Endothelial cell of umbilical vein (primary cell): Measurements from ENCODE around the gene COX4I1. TPM values are rescaled to one million over a fixed set of nuclear protein-coding genes. Genes with fewer than 3 reads are reported as not detected.

Source experiments
- BruUV-seq: library from RNA; stranded (reverse); fragments of 400-500 nt; replicated peaks from 2 replicates; lab custom pipeline; 2021; lab: Mats Ljungman, UMichigan
- CTCF ChIA-PET: fragments of 300-600, 350-600 bp; sonication (Branson Sonifier 250); formaldehyde crosslinking; loops from one replicate; lab custom pipeline; 2021; ENCODE audit warnings: antibody characterized with exemption, inconsistent platforms; lab: Charles Lee
- POLR2A ChIA-PET: fragments of 300-600, 350-600 bp; sonication (Branson Sonifier 250); formaldehyde crosslinking; loops from one replicate; lab custom pipeline; 2021; ENCODE audit warnings: antibody characterized with exemption, inconsistent platforms; lab: Charles Lee
- DNase-seq: peaks from one replicate; pipeline ENCODE4 v3.0.0-alpha.2; 2011; ENCODE audit warnings: low read depth, low spot score
- FAIRE-seq: peaks from 2 replicates; lab custom pipeline; 2011; peaks lifted over from hg19 to GRCh38; lab: Jason Lieb, UNC
- H2AFZ ChIP-seq: 2 replicates; pipeline ENCODE4 v1.6.0; 2012; ENCODE audit warnings: low read depth, low read length, control low read depth, inconsistent platforms
- H3K27ac ChIP-seq: 2 replicates; pipeline ENCODE4 v1.5.1; 2011; ENCODE audit warnings: low read depth, mild to moderate bottlenecking, control low read depth, low read length, moderate library complexity; ENCODE audit not compliant: insufficient read depth
- H3K27me3 ChIP-seq, 2 experiments: 2 replicates each; pipeline versions ENCODE4 v1.6.0 to v1.6.1; 2011; ENCODE audit warnings: low read length in 2 of 2, mixed read lengths in 1 of 2; ENCODE audit not compliant: control insufficient read depth in 2 of 2, insufficient read depth in 2 of 2
- H3K36me3 ChIP-seq, 2 experiments: 2 replicates in 1 of 2; 3 replicates in 1 of 2; pipeline ENCODE4 v1.5.1; 2011; ENCODE audit warnings: low read length in 2 of 2, mild to moderate bottlenecking in 1 of 2, moderate library complexity in 1 of 2; ENCODE audit not compliant: control insufficient read depth in 2 of 2, insufficient read depth in 2 of 2; ENCODE audit errors: extremely low read depth in 1 of 2
- H3K4me1 ChIP-seq: 3 replicates; pipeline ENCODE4 v1.5.1; 2011; ENCODE audit warnings: mild to moderate bottlenecking, low read length; ENCODE audit not compliant: control insufficient read depth, insufficient read depth; ENCODE audit errors: extremely low read depth
- H3K4me2 ChIP-seq: 2 replicates; pipeline ENCODE4 v1.6.1; 2011; ENCODE audit warnings: low read length, control low read depth, mixed read lengths; ENCODE audit not compliant: insufficient read depth
- H3K4me3 ChIP-seq, 3 experiments: fragments of 200-600 bp in 1 of 3; sonication (generic), shearing (Covaris generic) in 1 of 3; replicated peaks in 1 of 3; 2 replicates each; pipeline ENCODE4 v1.5.1; 2011 to 2016; ENCODE audit warnings: control low read depth in 3 of 3, low read length in 3 of 3, mild to moderate bottlenecking in 2 of 3, inconsistent platforms in 1 of 3, low read depth in 1 of 3, moderate library complexity in 1 of 3; ENCODE audit not compliant: insufficient read depth in 1 of 3
- H3K79me2 ChIP-seq: 2 replicates; pipeline ENCODE4 v1.6.0; 2012; ENCODE audit warnings: low read length, inconsistent platforms; ENCODE audit not compliant: control insufficient read depth, insufficient read depth
- H3K9ac ChIP-seq: replicated peaks from 2 replicates; pipeline ENCODE3; 2011; ENCODE audit warnings: low read length, control low read depth; ENCODE audit not compliant: insufficient read depth; ENCODE audit errors: extremely low read depth
- H3K9me1 ChIP-seq: replicated peaks from 3 replicates; pipeline ENCODE4 v1.6.0; 2011; ENCODE audit warnings: mild to moderate bottlenecking, low read length; ENCODE audit not compliant: control insufficient read depth, insufficient read depth; ENCODE audit errors: extremely low read depth
- H3K9me3 ChIP-seq: replicated peaks from 2 replicates; pipeline ENCODE4 v1.5.1; 2012; ENCODE audit warnings: low read length, inconsistent platforms; ENCODE audit not compliant: control insufficient read depth, insufficient read depth
- H4K20me1 ChIP-seq: replicated peaks from 2 replicates; pipeline ENCODE3; 2011; ENCODE audit warnings: mild to moderate bottlenecking, low read length; ENCODE audit not compliant: control insufficient read depth, insufficient read depth; ENCODE audit errors: extremely low read depth
- EZH2 ChIP-seq: IDR thresholded peaks from 2 replicates; pipeline ENCODE4 v1.6.1; 2012; ENCODE audit warnings: borderline replicate concordance, low read depth, mild to moderate bottlenecking, moderate library complexity, low read length, inconsistent platforms; ENCODE audit not compliant: severe bottlenecking
- JUN ChIP-seq: IDR thresholded peaks from 2 replicates; pipeline ENCODE4 v1.6.1; 2011; ENCODE audit warnings: borderline replicate concordance, low read depth; ENCODE audit not compliant: insufficient read length, insufficient read depth
- MYC ChIP-seq: IDR thresholded peaks from one replicate; pipeline ENCODE4 v1.6.1; 2011; ENCODE audit warnings: mild to moderate bottlenecking, low read depth, low read length
- POLR2AphosphoS5 ChIP-seq: IDR thresholded peaks from 2 replicates; pipeline ENCODE4 v1.6.1; 2012; ENCODE audit warnings: low read depth, mild to moderate bottlenecking, control low read depth, low read length, moderate library complexity; ENCODE audit not compliant: insufficient read depth
- dilution Hi-C: fragments of 300-500 bp; cut with MboI; formaldehyde crosslinking; loops from one replicate; pipeline ENCODE4 v1.15.0; 2019; ENCODE audit warnings: low sequenced_read_pairs; ENCODE audit not compliant: extremely low pct_ligation_motif_present
- intact Hi-C: fragments of 100-400 bp; cut with micrococcal nuclease; formaldehyde crosslinking; loops from one replicate; pipeline ENCODE4 v1.10.0; 2022
- polyA plus RNA-seq, 4 experiments: library from polyadenylated mRNA; depleted of rRNA in 3 of 4; stranded (reverse) in 3 of 4; unstranded in 1 of 4; fragments of >200 nt; gene quantifications; 2 replicates each; pipeline versions ENCODE4 v1.2.1 to v1.2.3, GENCODE V29; 2011 to 2012; ENCODE audit warnings: missing spikeins in 1 of 4
- total RNA-seq: library from RNA; stranded (reverse); gene quantifications from 2 replicates; pipeline ENCODE4 v1.2.3, GENCODE V29; 2021
- TF ChIP-seq, protein P1 (sequence below): IDR thresholded peaks from 2 replicates; pipeline ENCODE4 v1.6.1; 2011; ENCODE audit not compliant: insufficient read depth, insufficient read length
- TF ChIP-seq, protein P2 (sequence below), 2 donors: IDR thresholded peaks; 1 replicate in 1 of 2; 2 replicates in 1 of 2; pipeline ENCODE4 v1.5.1; 2011; ENCODE audit warnings: low read length in 2 of 2, mild to moderate bottlenecking in 2 of 2, moderate library complexity in 2 of 2, control low read depth in 1 of 2, inconsistent platforms in 1 of 2, low read depth in 1 of 2; ENCODE audit not compliant: insufficient read depth in 1 of 2; ENCODE audit errors: extremely low read depth in 1 of 2

The COX4I1 gene
- total and polyA plus RNA-seq, 2 donors (not counting 3 experiments of a cell fraction or from before 2014, with no cell fraction given) = 560 to 953 TPM

DNA sequence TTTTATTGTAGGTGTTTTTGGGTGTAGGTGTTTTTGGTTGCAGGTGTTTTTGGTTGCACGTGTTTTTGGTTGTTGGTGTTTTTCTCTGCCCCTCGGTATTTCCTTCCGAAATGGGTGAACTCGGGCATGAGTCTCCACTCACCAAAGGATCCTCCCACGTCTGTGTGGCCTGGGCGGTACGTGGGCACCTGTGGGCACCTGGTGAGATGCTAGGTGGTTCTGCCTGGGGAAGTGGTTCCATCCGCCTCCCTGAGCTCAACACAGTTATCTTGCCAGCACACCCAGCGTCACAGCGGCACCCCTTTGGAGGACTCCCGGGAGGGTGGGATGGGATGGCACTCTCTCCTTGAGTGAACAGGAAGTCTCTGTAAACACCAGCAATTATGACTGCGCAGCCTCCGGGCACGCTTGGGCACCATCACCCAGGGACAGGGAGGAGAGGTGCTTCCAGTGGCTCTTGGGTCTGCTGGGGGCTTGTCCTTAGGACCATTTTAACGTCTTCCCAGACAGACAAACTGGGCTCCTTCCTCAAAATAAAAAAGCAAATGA, 29.8 kb downstream of the COX4I1 start:
- FAIRE-seq (no peak), DNase-seq (no peak)
- dilution Hi-C loops = no loop called here
- BruUV-seq = no TSS peak
- H3K36me3 ChIP-seq = no peaks in the 10 kb centered on the region
- no peaks in the 10 kb centered on the region for H4K20me1 ChIP-seq
- ChIA-PET POLR2A (no interaction called here), CTCF (interaction anchor here (1.7 kb wide), 1 partner anchor 8 kb away, joined by 10 read pairs; no protein-coding TSS in a partner anchor)
- intact Hi-C loops = no loop called here
- H3K9me1 ChIP-seq = no peaks in the 10 kb centered on the region
- no peaks in the 10 kb centered on the region for H3K27me3 ChIP-seq
- H3K4me3 ChIP-seq = no peak overlapping the region
- no peaks in the 10 kb centered on the region for H3K79me2 ChIP-seq
- H3K9me3 ChIP-seq = no peaks in the 10 kb centered on the region
- TF ChIP-seq POLR2AphosphoS5 (no peak), JUN (no peak), EZH2 (no peak)
- TF ChIP-seq, protein P1, sequence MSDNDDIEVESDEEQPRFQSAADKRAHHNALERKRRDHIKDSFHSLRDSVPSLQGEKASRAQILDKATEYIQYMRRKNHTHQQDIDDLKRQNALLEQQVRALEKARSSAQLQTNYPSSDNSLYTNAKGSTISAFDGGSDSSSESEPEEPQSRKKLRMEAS = no peak
- H2AFZ ChIP-seq = no peak overlapping the region
- no peak overlapping the region for H3K4me2 ChIP-seq
- H3K27ac ChIP-seq = no peak overlapping the region
- H3K9ac ChIP-seq = no peak overlapping the region
- H3K4me1 ChIP-seq = no peaks in the 10 kb centered on the region

DNA sequence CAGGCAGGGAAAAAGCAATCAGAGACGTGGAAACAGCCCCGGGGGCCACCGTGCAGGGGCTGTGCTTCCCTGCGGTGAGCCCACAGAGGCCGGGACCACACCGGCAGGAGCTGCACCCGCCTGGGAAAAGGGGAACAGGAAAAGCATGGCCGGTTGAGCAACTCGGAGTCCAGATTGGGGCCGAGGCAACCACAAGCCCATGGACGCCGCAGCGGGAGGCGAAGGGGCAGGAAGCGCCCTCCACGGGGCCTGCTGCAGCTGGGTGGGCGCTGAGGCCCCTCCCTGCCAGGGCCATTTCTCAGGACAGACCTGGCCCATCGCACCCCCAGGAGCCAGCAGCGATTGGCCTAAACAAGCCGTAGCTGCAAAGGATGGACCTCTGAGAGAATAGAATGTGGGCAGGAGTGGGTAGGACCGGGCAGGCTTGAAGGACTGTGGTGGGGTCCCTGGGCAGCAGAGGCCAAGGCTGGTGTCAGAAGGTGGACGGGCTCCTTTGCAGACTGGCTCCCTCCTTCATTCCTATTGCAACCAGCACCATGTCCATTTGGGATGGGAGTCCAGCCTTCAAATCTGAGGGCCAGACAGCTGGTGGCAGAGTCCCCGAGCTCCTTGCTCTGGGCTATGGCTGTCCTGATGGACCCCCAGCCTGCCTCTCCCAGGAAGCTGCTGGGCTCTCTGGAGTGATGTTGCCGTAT, 30.4 kb downstream of the COX4I1 start:
- Histone ChIP-seq H3K4me3 (no peak overlapping the region), H3K4me1 (no peaks in the 10 kb centered on the region), H3K4me2 (no peak overlapping the region), H3K9ac (no peak overlapping the region), H3K36me3 (no peaks in the 10 kb centered on the region), H3K27me3 (no peaks in the 10 kb centered on the region), H3K27ac (no peak overlapping the region), H3K79me2 (no peaks in the 10 kb centered on the region), H2AFZ (no peak overlapping the region), H4K20me1 (no peaks in the 10 kb centered on the region), H3K9me3 (no peaks in the 10 kb centered on the region), H3K9me1 (no peaks in the 10 kb centered on the region)
- DNase-seq = no peak
- intact Hi-C loops (no loop called here), dilution Hi-C loops (no loop called here)
- no peak for FAIRE-seq
- CTCF ChIA-PET = interaction anchor here (1.1 to 1.7 kb wide), 4 partner anchors 9 to 186 kb away, joined by 4 to 10 read pairs (median 6); no protein-coding TSS in a partner anchor
- TF ChIP-seq MYC (no peak), POLR2AphosphoS5 (no peak)
- TF ChIP-seq, protein P2, sequence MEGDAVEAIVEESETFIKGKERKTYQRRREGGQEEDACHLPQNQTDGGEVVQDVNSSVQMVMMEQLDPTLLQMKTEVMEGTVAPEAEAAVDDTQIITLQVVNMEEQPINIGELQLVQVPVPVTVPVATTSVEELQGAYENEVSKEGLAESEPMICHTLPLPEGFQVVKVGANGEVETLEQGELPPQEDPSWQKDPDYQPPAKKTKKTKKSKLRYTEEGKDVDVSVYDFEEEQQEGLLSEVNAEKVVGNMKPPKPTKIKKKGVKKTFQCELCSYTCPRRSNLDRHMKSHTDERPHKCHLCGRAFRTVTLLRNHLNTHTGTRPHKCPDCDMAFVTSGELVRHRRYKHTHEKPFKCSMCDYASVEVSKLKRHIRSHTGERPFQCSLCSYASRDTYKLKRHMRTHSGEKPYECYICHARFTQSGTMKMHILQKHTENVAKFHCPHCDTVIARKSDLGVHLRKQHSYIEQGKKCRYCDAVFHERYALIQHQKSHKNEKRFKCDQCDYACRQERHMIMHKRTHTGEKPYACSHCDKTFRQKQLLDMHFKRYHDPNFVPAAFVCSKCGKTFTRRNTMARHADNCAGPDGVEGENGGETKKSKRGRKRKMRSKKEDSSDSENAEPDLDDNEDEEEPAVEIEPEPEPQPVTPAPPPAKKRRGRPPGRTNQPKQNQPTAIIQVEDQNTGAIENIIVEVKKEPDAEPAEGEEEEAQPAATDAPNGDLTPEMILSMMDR (IDR thresholded peaks at IDR 0.05; ENCODE audit: extremely low read depth in 1 of 2, insufficient read depth in 1 of 2, low read depth in 1 of 2, low read length in 2 of 2) = no peak
- BruUV-seq = no TSS peak
- POLR2A ChIA-PET = no interaction called here
